SH-SY5Y (cell line): ENCODE measurements around the gene UNC13B.

Source experiments
- GATA2 ChIP-seq: IDR thresholded peaks from 2 replicates; pipeline ENCODE4 v1.6.1; 2011; ENCODE audit warnings: mild to moderate bottlenecking, low read depth, low read length
- GATA3 ChIP-seq: IDR thresholded peaks from 2 replicates; pipeline ENCODE4 v1.6.1; 2011; ENCODE audit warnings: low read depth, mild to moderate bottlenecking, low read length, moderate library complexity

GRCh38 chr9:35446012-35446411, 284.2 kb downstream of the UNC13B start:
- TF ChIP-seq GATA3 (no peak), GATA2 (no peak)
